BE2C (cell line): ENCODE measurements around the gene IL17A.

Experiments used
- DNase-seq: peaks from one replicate; pipeline ENCODE4 v3.0.0-alpha.2; 2020
- H3K27me3 ChIP-seq: fragments of 250-450 bp; sonication (Bioruptor Pico); 2 replicates; pipeline ENCODE4 v1.5.1; 2020; ENCODE audit warnings: mild to moderate bottlenecking
- H3K36me3 ChIP-seq: fragments of 250-450 bp; sonication (Bioruptor Pico); 2 replicates; pipeline ENCODE4 v1.5.1; 2020; ENCODE audit warnings: mild to moderate bottlenecking
- H3K4me1 ChIP-seq: fragments of 250-450 bp; sonication (Bioruptor Pico); 2 replicates; pipeline ENCODE4 v1.5.1; 2020
- H3K4me3 ChIP-seq: 2 replicates; pipeline ENCODE4 v1.5.1; 2011; ENCODE audit warnings: low read depth, low read length
- H3K9me3 ChIP-seq: fragments of 250-450 bp; sonication (Bioruptor Pico); 2 replicates; pipeline ENCODE4 v1.5.1; 2020
- TF ChIP-seq, protein P1 (sequence below): IDR thresholded peaks from 2 replicates; pipeline ENCODE4 v1.5.1; 2012; ENCODE audit warnings: mild to moderate bottlenecking, low read depth, low read length

IL17A gene

DNA sequence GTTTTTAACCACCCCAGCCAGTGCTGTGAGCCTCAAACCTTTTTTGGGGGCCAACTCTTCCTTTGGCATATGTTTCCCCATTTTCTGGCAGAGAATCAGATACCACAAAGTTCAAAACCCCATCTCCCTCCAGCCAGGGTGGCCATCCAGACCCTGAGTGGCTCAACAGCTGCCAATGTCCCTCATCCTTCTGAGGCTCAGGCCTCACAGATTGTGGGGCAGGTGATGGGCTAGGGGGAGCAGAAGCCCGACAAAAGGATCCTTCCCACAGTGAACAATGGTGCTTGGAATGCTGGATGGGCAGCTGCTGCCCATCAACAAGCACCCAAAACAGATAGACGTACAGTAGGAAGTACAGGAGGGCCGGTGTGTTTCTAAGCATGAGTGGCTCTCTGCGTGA is 42.6 kb upstream of the IL17A start:
- H3K4me3 ChIP-seq: no peak overlapping the region
- no peaks in the 10 kb centered on the region for H3K4me1 ChIP-seq
- no peaks in the 10 kb centered on the region for H3K9me3 ChIP-seq
- TF ChIP-seq, protein P1, sequence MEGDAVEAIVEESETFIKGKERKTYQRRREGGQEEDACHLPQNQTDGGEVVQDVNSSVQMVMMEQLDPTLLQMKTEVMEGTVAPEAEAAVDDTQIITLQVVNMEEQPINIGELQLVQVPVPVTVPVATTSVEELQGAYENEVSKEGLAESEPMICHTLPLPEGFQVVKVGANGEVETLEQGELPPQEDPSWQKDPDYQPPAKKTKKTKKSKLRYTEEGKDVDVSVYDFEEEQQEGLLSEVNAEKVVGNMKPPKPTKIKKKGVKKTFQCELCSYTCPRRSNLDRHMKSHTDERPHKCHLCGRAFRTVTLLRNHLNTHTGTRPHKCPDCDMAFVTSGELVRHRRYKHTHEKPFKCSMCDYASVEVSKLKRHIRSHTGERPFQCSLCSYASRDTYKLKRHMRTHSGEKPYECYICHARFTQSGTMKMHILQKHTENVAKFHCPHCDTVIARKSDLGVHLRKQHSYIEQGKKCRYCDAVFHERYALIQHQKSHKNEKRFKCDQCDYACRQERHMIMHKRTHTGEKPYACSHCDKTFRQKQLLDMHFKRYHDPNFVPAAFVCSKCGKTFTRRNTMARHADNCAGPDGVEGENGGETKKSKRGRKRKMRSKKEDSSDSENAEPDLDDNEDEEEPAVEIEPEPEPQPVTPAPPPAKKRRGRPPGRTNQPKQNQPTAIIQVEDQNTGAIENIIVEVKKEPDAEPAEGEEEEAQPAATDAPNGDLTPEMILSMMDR: no peak
- DNase-seq: no peak
- no peaks in the 10 kb centered on the region for H3K36me3 ChIP-seq
- H3K27me3 ChIP-seq: peaks cover 11% of the 10 kb centered on the region

DNA sequence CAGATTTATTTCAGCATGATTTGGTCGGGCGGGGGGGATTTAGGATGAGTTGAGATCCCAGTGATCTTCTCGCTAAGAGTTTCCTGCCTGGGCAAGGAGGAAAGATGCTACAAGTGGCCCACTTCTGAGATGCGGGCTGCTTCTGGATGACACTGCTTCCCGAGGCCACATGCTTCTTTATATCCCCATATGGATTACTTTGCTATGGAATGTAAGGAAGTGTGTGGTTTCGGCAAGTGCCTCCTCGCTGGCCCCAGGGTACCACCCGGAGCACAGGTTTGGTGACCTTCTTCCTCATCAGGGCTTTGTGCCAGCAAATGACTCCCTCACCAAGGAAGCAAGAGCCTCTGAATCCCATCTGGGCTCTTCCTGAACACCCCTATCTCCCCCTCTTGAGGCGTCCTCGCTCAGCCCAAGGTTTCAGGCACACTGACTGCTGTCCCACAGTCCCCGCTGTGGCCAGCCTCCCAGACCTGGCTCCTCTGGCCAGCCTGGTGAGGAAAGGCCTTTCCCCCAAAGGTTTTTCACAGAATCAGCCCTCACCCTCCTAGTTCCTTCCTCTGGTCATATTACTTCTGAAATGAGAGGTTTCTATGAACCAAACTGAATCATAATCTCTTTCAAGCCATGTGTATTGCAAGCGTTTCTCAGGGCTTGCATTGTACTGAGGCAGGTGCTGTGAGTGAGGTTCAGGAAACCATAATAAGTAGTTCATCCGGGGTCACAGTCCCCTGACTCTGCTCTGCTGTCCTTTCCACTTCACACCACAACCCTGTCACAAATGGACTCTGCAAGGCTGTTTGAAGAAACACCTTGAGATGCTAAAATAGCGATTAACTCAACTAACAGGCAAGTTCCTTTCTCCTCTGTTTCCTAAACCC is 41.7 kb upstream of the IL17A start:
- TF ChIP-seq, protein P1: no peak
- Histone ChIP-seq H3K36me3 (no peaks in the 10 kb centered on the region), H3K4me3 (no peak overlapping the region), H3K9me3 (no peaks in the 10 kb centered on the region), H3K4me1 (no peaks in the 10 kb centered on the region), H3K27me3 (peaks cover 11% of the 10 kb centered on the region)
- DNase-seq: no peak

DNA sequence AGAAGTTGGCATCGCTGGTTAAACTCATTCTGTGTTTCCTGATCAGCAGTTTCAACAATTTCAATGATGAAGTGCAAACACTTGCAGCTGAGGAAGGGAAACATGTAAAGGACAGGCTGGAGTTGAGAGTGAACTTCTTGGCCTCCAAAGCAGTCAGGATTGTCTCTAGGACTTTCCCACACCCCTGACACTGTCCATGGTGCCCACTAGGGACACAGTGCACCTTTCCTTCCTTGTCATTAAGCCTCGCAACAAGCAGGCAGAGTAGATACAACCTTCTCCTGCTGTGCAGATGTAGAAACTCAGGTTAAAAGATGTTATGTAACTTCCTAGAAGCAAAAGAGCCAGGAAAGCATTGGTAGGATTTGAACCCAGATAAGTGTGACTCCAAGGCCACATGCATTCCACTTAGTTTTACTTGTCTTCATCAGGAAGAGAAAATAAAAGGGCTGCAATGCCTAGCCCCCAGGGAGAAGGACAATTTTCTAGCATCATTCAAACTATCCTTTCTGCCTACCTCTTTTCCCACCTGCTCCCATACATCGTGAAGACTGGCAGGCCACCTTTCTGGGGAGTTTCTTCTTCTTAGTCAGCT is 39.2 kb upstream of the IL17A start:
- Histone ChIP-seq H3K27me3 (peaks cover 6% of the 10 kb centered on the region), H3K4me1 (no peaks in the 10 kb centered on the region), H3K36me3 (no peaks in the 10 kb centered on the region), H3K4me3 (no peak overlapping the region), H3K9me3 (no peaks in the 10 kb centered on the region)
- DNase-seq: no peak
- TF ChIP-seq, protein P1: no peak

DNA sequence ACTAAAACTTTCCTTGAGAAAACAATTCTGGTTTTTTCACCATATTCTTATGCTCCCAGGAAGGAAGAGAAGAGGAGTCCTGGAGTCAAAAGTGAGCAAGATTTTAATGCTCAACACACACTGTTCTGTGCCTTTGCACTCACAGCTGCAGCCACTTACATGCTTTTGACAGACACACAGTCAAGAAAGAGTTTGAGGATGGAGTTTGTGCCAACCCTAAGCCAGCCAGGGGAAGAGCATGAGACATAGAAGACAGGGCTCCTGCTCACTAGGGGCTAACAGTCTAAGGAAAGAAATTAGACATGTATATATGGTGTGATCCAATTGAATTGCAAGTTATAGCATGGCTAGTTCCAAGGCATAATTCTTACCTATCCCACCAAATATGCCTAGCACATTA is 37.1 kb upstream of the IL17A start:
- no peak for DNase-seq
- Histone ChIP-seq H3K4me1 (no peaks in the 10 kb centered on the region), H3K4me3 (no peak overlapping the region), H3K9me3 (no peaks in the 10 kb centered on the region), H3K27me3 (peaks cover 3% of the 10 kb centered on the region; the same call in 1 of the 2 replicates), H3K36me3 (no peaks in the 10 kb centered on the region)
- TF ChIP-seq, protein P1: no peak

DNA sequence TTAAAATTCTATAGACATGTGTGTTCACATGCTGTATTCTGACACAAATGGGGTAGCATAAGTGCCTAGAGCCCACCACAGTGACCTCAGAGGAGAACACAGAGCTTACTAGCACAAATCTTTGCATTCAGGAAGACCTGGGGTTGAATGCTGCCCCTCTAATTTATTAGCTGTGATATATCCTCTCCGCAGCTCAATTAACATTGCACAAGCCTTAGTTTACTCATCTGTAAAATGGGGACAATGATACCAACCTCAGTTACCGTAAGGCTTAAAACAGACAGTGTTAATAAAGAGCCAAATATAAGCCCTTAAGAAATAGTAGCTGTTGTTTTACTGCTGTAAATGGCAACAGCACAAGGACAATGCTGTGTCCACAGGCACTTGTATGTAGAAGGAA is 36.2 kb upstream of the IL17A start:
- Histone ChIP-seq H3K36me3 (no peaks in the 10 kb centered on the region), H3K9me3 (no peaks in the 10 kb centered on the region), H3K4me3 (no peak overlapping the region), H3K4me1 (no peaks in the 10 kb centered on the region), H3K27me3 (0 out of 2 replicates have a peak, but pooled peaks cover 3% of the 10 kb centered on the region)
- TF ChIP-seq, protein P1: no peak
- DNase-seq: no peak

DNA sequence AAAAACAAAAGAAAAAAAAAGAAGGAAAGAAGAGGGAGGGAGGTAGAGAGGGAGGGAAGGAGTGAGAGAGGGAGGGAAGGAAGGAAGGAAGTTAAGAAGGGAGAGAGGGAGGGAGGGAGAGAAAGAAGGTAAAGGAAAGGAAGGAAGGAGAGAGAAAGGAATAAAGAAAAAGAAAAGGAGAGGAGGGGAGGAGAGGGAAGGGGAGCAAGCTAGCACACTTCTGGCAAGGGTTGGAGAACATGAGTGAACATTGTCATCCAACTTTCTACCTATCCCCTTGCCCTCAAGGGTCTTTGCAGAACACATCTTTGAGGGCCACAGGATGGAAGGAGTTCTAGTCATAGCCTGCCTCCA is 34.1 kb upstream of the IL17A start:
- H3K9me3 ChIP-seq: no peaks in the 10 kb centered on the region
- H3K4me3 ChIP-seq: no peak overlapping the region
- H3K4me1 ChIP-seq: no peaks in the 10 kb centered on the region
- no peak for DNase-seq
- H3K36me3 ChIP-seq: no peaks in the 10 kb centered on the region
- TF ChIP-seq, protein P1: no peak
- no peaks in the 10 kb centered on the region for H3K27me3 ChIP-seq
